Stimulated activated CD4-positive, alpha-beta T cell treated with anti-CD3 and anti-CD28 coated beads, Interleukin-1b, Interleukin-23, amount 100 ng/mL, for 24 hours (primary cell): ENCODE results near the gene C17orf100.

Source experiments
- DNase-seq, 4 experiments: peaks; one replicate each; pipeline ENCODE4 v3.0.0-alpha.2; 2020; ENCODE audit warnings: low read depth in 4 of 4, low spot score in 1 of 4

Gene C17orf100

GRCh38 chr17:6651354-6651918, at the start of gene C17orf100, which contains the start of gene MED31:
C17orf100 (plus strand) TSS chr17:6651762; CDS start chr17:6651914, 152 bp downstream.
MED31 (minus strand) TSS chr17:6651605; CDS start chr17:6651528, 77 bp downstream.
- DNase-seq, result peak; percentile 84 to 92 (median 88)

- no peak for DNase-seq
Observed at GRCh38 chr17:6602141-6602540, 49.4 kb upstream of the C17orf100 start.

GRCh38 chr17:6603744-6604325, 47.7 kb upstream of the C17orf100 start:
- DNase-seq, result no peak

DNA sequence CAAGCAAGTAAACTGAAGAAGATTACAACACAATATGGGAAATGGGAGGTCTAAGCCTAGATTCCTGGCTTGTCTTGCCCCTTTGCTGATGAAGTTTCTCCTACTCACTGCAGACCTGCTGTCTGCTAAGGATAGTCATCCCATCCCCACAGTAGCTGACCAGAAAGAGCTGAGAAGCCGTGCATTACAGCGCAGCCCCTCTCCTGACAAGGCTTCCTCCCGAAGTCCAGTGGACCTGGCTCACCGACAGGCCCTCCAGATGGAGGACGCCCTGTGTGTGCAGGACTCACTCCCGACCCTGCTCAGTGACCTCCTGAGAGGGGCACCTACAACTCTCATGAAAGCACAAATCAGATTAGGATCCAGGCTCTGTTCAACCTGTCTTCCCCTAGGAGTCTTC, 46.4 kb upstream of the C17orf100 start:
- DNase-seq, result no peak

GRCh38 chr17:6608321-6608720, 43.2 kb upstream of the C17orf100 start:
- DNase-seq, result no peak

DNA sequence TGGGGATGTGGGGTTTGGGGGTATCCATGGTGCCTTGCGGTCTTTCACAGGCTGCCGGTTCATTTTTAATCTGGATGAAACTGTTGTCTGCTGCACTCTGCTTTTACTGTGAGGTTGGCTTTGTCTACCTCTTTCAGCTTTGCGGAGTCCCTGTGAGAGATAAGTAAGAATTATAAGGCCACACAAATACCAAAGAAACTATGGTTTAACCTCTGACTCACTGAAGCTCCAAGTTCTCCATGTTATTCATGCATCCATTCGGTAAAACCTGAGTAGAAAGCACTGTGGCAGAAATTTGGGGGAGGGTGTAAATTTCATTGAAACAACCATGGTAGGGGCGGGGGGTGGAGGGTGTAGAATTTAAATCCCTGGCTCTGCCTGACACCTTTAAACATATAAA, 41.6 kb upstream of the C17orf100 start:
- no peak for DNase-seq

- no peak for DNase-seq
Observed at GRCh38 chr17:6611231-6611630, 40.3 kb upstream of the C17orf100 start.

GRCh38 chr17:6623941-6624340, 27.6 kb upstream of the C17orf100 start:
- DNase-seq, result no peak

- no peak for DNase-seq
Observed at GRCh38 chr17:6626616-6627015, 24.9 kb upstream of the C17orf100 start.

- DNase-seq, result no peak
Observed at GRCh38 chr17:6627019-6627418, 24.5 kb upstream of the C17orf100 start.

DNA sequence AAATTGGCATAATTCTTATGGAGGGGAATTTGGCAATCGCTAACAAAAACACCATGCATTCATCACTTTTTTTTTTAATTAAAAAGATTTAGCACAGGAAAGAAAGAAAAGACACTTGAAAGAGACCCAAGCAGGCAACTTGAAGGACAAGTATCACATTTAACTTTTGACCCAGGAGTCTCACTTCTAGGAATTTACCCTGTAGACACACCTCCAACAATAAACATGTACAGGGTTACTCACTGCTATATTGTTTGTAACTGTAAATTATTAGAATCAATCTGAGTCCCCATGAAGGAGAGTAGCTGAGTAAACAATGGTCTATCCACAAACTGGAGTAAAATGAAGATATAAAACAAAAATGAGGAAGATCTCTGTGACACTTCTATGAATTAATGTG, 21.2 kb upstream of the C17orf100 start:
- DNase-seq, result no peak

- DNase-seq, result no peak
Observed at GRCh38 chr17:6632530-6632929, 19.0 kb upstream of the C17orf100 start.

DNA sequence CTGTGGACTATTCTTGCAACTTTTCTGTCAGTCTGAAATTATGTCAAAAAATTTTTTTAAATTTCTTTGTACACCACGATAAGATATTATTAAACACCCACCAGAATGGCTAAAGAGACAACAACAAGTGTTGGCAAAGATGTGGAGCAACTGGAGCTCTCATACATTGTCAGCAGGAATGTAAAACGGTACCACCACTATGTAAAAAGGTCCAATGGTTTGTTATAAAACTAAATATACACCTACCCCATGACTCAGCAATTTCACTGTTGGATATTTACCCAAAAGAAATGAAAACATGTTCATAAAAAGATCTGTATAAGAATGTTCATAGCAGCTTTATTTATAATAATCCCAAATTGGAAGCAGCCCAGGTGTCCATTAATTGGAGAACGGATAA, 18.3 kb upstream of the C17orf100 start:
- DNase-seq, result no peak

DNA sequence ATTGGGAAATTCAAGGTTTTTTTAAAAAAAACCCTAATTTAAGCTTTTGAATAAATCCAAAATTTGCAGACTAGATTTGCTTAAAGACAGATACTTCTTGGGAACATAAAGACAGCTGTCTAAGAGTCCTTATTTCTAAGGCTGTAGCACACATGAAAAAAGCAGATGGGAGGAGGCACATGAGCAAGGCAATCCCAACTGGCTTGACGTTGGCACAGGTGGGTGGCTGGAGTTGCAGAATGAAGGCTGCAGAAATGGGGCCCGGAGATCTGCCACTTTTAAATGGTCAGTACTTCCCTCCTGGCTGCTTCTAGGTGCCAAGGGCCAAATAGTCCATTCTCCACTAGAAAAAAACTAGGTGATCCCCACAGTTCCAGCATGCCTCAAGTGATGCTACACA, 15.5 kb upstream of the C17orf100 start:
- DNase-seq, result no peak

- no peak for DNase-seq
Observed at GRCh38 chr17:6636616-6637457, 14.7 kb upstream of the C17orf100 start.

DNA sequence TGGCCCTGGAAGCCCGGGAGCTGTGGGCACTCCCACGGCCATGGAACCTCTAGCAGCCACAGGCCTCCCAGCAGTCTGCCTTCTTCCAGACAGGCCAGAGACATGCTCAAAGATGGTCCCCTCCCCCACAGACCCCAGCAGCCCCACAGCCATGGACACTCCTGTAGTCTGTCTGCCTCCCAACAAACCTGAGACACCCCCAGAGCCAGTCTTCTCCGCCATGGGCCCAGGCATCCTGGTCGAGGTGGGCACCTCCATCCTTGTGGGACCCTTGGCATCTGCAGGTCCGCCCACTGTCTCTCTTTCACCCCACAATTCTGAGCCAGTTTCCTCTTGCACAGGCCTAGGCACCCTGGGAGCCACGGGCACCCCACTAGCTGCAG, 14.1 kb upstream of the C17orf100 start:
- no peak for DNase-seq

DNA sequence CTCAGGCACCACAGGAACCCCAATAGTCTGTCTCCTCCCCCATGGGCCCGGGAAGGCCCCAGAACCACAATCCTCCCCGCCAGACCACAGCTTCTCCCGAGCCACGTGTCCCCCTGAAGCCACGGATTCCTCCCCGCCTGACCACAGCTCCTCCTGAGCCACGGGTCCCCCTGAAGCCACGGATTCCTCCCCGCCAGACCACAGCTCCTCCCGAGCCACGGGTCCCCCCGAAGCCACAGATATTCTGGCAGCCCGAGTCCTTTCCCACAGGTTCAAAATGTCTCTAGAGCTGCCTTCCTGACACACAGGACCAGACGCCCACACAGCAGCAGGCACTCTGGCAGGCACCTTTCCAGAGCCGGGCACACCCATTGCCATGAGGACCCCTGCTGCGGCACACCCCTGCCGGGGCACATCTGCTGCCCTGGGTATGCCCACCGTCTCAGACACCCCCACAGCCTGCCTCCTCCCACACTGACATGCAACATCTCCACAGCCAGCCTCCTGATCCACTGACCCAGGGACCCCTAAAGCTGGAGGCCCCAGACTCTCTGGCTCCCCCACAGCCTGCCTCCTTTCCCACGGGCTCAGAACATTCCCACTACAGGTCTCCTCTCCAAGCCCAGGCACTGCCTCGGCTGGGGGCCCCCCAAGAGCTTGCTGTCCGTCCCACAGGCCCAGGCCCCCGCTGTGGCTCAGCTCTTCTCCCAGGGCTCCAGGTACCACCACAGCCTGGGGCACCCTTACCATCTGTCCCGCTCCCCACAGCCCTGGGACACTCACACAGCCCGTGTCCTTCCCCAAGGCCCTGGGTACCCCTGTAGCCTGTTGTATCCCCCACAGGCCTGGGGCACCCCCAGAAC, 13.3 kb upstream of the C17orf100 start:
- no peak for DNase-seq

GRCh38 chr17:6639014-6639585, 12.5 kb upstream of the C17orf100 start:
- DNase-seq, result no peak

GRCh38 chr17:6639586-6640535, 11.7 kb upstream of the C17orf100 start:
- no peak for DNase-seq
